ENCODE results near the gene MCFD2.

GRCh38 chr2:46964835-46965560 is 49.4 kb upstream of the MCFD2 start:
- TF ChIP-seq POLR2A (IDR thresholded peaks at IDR 0.05; ENCODE audit: low read depth, low read length): no peak
- no peak for TF ChIP-seq TAF1 (IDR thresholded peaks at IDR 0.05; ENCODE audit: low read depth, low read length)
- TF ChIP-seq POLR2AphosphoS5 (IDR thresholded peaks at IDR 0.05; ENCODE audit: low read depth, low read length): no peak
